ENCODE measurements around the gene ESRRG.
"Not testable (repeated sequence)": the region's sequence is repeated elsewhere in the genome, so short reads cannot be mapped to it uniquely, and the experiment has no call there.

ESRRG gene

GRCh38 chr1:216704065-216704464, 19.2 kb downstream of the ESRRG start:
- not testable (repeated sequence) for DNase-seq (ENCODE audit: low spot score)

- DNase-seq (ENCODE audit: low spot score) = no peak
Measured at GRCh38 chr1:216702170-216702569, 21.1 kb downstream of the ESRRG start.

- no peak for DNase-seq (ENCODE audit: low spot score)
Measured at GRCh38 chr1:216700779-216701178, 22.4 kb downstream of the ESRRG start.

GRCh38 chr1:216691710-216692109, 31.5 kb downstream of the ESRRG start:
- DNase-seq (ENCODE audit: low spot score) = no peak

- DNase-seq (ENCODE audit: low spot score) = no peak
Measured at GRCh38 chr1:216690603-216691002, 32.6 kb downstream of the ESRRG start.

- peak; percentile 48 for DNase-seq (ENCODE audit: low spot score)
Measured at GRCh38 chr1:216688127-216688657, 35.0 kb downstream of the ESRRG start.

GRCh38 chr1:216686860-216687766, 36.1 kb downstream of the ESRRG start:
- DNase-seq (ENCODE audit: low spot score) = no peak

- no peak for DNase-seq (ENCODE audit: low spot score)
Measured at GRCh38 chr1:216682752-216683151, 40.5 kb downstream of the ESRRG start.

GRCh38 chr1:216679108-216679507, 44.1 kb downstream of the ESRRG start:
- no peak for DNase-seq (ENCODE audit: low spot score)

- peak; percentile 59 for DNase-seq (ENCODE audit: low spot score)
Measured at GRCh38 chr1:216670118-216670883, 52.9 kb downstream of the ESRRG start.

- DNase-seq (ENCODE audit: low spot score) = no peak
Measured at GRCh38 chr1:216666441-216666840, 56.8 kb downstream of the ESRRG start.

GRCh38 chr1:216665856-216666255, 57.4 kb downstream of the ESRRG start:
- DNase-seq (ENCODE audit: low spot score) = no peak

GRCh38 chr1:216665406-216665805, 57.8 kb downstream of the ESRRG start:
- DNase-seq (ENCODE audit: low spot score) = no peak

- DNase-seq (ENCODE audit: low spot score) = no peak
Measured at GRCh38 chr1:216662681-216663080, 60.5 kb downstream of the ESRRG start.

- no peak for DNase-seq (ENCODE audit: low spot score)
Measured at GRCh38 chr1:216660561-216660960, 62.7 kb downstream of the ESRRG start.

- DNase-seq (ENCODE audit: low spot score) = no peak
Measured at GRCh38 chr1:216653001-216653400, 70.2 kb downstream of the ESRRG start.

- DNase-seq (ENCODE audit: low spot score) = no peak
Measured at GRCh38 chr1:216651826-216652418, 71.3 kb downstream of the ESRRG start.

- DNase-seq (ENCODE audit: low spot score) = no peak
Measured at GRCh38 chr1:216643176-216643575, 80.1 kb downstream of the ESRRG start.

GRCh38 chr1:216641669-216642460, 81.4 kb downstream of the ESRRG start:
- no peak for DNase-seq (ENCODE audit: low spot score)

- DNase-seq (ENCODE audit: low spot score) = no peak
Measured at GRCh38 chr1:216640100-216640499, 83.1 kb downstream of the ESRRG start.

GRCh38 chr1:216632980-216633379, 90.2 kb downstream of the ESRRG start:
- no peak for DNase-seq (ENCODE audit: low spot score)

- DNase-seq (ENCODE audit: low spot score) = no peak
Measured at GRCh38 chr1:216630532-216630931, 92.7 kb downstream of the ESRRG start.
